Adrenal gland (tissue), 12 donors: ENCODE measurements around the gene DONSON. TPM values are rescaled to one million over a fixed set of nuclear protein-coding genes. Genes with fewer than 3 reads are reported as not detected.

Source experiments
- DNase-seq, 7 donors: peaks; one replicate each; pipeline ENCODE4 v3.0.0-alpha.2; 2019 to 2020
- H3K27ac ChIP-seq, 5 donors: fragments of 200-600 bp; sonication (generic) in 4 of 5; 1 replicate in 3 of 5; 2 replicates in 2 of 5; pipeline versions ENCODE4 v1.5.1 to v1.8.0; 2016 to 2020; ENCODE audit warnings: mild to moderate bottlenecking in 1 of 5
- H3K27me3 ChIP-seq: fragments of 200-600 bp; 2 replicates; pipeline ENCODE4 v1.8.0; 2021
- H3K36me3 ChIP-seq, 2 donors: fragments of 200-600 bp; replicated peaks in 1 of 2; 1 replicate in 1 of 2; 2 replicates in 1 of 2; pipeline versions ENCODE4 v1.5.1 to v1.8.0; 2018 to 2022
- H3K4me1 ChIP-seq, 2 donors: fragments of 200-600 bp; replicated peaks in 1 of 2; 1 replicate in 1 of 2; 2 replicates in 1 of 2; pipeline versions ENCODE4 v1.5.1 to v1.8.0; 2018 to 2021
- H3K4me3 ChIP-seq, 4 donors: fragments of 200-600 bp; sonication (generic) in 3 of 4; one replicate each; pipeline ENCODE4 v1.5.1; 2016 to 2018
- H3K9me3 ChIP-seq, 3 donors: fragments of 200-600 bp; sonication (generic) in 1 of 3; replicated peaks in 1 of 3; 1 replicate in 2 of 3; 2 replicates in 1 of 3; pipeline versions ENCODE4 v1.5.1 to v1.8.0; 2016 to 2021
- POLR2A ChIP-seq, 2 donors: fragments of 450-650 bp; IDR thresholded peaks; one replicate each; pipeline ENCODE4 v1.6.1; 2017; ENCODE audit warnings: antibody characterized with exemption in 2 of 2, mild to moderate bottlenecking in 2 of 2, moderate library complexity in 1 of 2
- WGBS, 4 donors: extraction: QIAGEN DNeasy Blood & Tissue Kit in 2 of 4; methylation state at CpG; one replicate each; pipeline versions ENCODE4 v1.1.5 to v1.1.7; 2013 to 2017; 5-methylcytosine and 5-hydroxymethylcytosine counted together
- intact Hi-C, 2 donors: fragments of 100-400 bp; cut with DNase I; formaldehyde crosslinking; loops; one replicate each; pipeline versions ENCODE4 v1.14.1 to v1.15.0; 2022 to 2023
- polyA plus RNA-seq, 3 donors: library from polyadenylated mRNA; stranded (reverse); fragments of 200-250 nt in 2 of 3; fragments of 350-450 nt in 1 of 3; fragmentation: Illumina TruSeq in 1 of 3; extraction: RNeasy Lipid Tissue Mini Kit (QIAGEN cat#74804) in 1 of 3; gene quantifications; one replicate each; pipeline ENCODE4 v1.2.3, GENCODE V29; 2013 to 2014
- total RNA-seq, 9 donors: library from RNA; depleted of rRNA in 4 of 9; stranded (reverse); fragments of >200 nt in 4 of 9; fragments of 120-200 nt in 1 of 9; fragmentation: NEBNext Ultra II Directional in 1 of 9; extraction: Animal tissue kit (Norgen Biotek cat#: 25700) in 1 of 9; gene quantifications; one replicate each; pipeline versions ENCODE4 v1.1.0 to v1.2.4, GENCODE V29; 2013 to 2023
- TF ChIP-seq, protein P1 (sequence below), 6 experiments: fragments of 450-650 bp in 4 of 6; fragments of 200-600 bp in 2 of 6; sonication (generic) in 1 of 6; IDR thresholded peaks; 1 replicate in 5 of 6; 2 replicates in 1 of 6; pipeline versions ENCODE4 v1.5.1 to v1.8.0; 2016 to 2021; ENCODE audit warnings: antibody characterized with exemption in 6 of 6, mild to moderate bottlenecking in 2 of 6, moderate library complexity in 1 of 6
- donor health status: healthy with polysubstance abuse.
- donor health status: Bipolar disorder and iron deficiency.
- donor health status: DM: yes; HTN: yes; CAD: no.
- donor health status: DM: no; HTN: no; CAD: no.
- donor health status: DM: no; HTN: no; CAD: no.
- donor health status: DM: yes; HTN: yes; CAD: no.

Gene DONSON
- total and polyA plus RNA-seq, 12 donors, result 3.3 to 34.3 (median 5.8) TPM

DNA sequence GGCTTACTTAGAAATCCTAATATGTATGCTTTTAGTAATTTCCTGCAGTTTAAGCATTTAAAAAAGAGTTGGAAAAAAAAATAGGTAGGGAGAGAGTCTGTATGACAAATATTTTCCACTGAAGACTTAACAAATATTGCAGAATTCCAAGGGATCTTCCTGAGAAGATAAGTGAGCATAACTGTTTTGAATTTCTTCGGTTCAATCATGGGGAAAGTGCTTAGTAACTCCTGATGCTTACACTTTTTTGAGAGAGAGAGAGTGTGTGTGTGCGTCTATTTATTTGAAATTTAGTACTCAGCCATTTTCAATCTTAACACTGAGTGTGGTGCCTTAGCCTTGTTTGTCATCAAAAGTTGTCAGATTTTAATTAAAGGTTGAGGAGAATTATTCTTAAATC, 27.1 kb downstream of the DONSON start:
- intact Hi-C loops, result no loop called here
- H3K4me1 ChIP-seq, result peaks cover 0 to 26% of the 10 kb centered on the region in 2 donors
- H3K4me3 ChIP-seq, result no peak overlapping the region
- TF ChIP-seq, protein P1, sequence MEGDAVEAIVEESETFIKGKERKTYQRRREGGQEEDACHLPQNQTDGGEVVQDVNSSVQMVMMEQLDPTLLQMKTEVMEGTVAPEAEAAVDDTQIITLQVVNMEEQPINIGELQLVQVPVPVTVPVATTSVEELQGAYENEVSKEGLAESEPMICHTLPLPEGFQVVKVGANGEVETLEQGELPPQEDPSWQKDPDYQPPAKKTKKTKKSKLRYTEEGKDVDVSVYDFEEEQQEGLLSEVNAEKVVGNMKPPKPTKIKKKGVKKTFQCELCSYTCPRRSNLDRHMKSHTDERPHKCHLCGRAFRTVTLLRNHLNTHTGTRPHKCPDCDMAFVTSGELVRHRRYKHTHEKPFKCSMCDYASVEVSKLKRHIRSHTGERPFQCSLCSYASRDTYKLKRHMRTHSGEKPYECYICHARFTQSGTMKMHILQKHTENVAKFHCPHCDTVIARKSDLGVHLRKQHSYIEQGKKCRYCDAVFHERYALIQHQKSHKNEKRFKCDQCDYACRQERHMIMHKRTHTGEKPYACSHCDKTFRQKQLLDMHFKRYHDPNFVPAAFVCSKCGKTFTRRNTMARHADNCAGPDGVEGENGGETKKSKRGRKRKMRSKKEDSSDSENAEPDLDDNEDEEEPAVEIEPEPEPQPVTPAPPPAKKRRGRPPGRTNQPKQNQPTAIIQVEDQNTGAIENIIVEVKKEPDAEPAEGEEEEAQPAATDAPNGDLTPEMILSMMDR (IDR thresholded peaks at IDR 0.05), result no peak
- TF ChIP-seq POLR2A (IDR thresholded peaks at IDR 0.05), result no peak
- H3K27me3 ChIP-seq, result no peaks in the 10 kb centered on the region
- H3K36me3 ChIP-seq, result peaks cover 0 to 79% of the 10 kb centered on the region in 2 donors
- peak overlapping the region in 1 of 5 donors; percentile 25 for H3K27ac ChIP-seq
- 59 to 84% (median 72%) methylated on average over 2 of the region's 2 CpGs for WGBS, 4 donors
- H3K9me3 ChIP-seq, result no peaks in the 10 kb centered on the region
- no peak for DNase-seq

DNA sequence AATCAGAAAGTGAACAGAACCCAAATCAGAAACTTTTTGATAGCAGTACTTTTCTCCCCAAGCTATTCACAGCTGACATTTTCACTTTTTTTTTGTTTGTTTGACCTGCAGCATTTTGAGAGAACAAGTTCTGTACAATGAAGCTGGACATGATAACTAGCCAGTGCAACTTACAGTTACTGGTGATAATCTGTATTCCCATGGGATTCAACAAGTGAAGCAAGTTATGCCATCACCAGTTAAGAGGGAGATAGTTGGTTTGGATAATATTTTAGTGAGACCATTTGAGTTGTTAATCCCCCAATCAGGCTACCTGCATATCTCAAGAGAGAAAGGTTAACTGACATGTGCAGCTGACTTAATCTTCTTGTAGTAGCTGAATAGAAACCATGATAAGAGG, 27.5 kb downstream of the DONSON start:
- H3K27me3 ChIP-seq, result no peaks in the 10 kb centered on the region
- peaks cover 0 to 28% of the 10 kb centered on the region in 2 donors for H3K4me1 ChIP-seq
- intact Hi-C loops, result no loop called here
- H3K9me3 ChIP-seq, result no peaks in the 10 kb centered on the region
- no peak overlapping the region for H3K4me3 ChIP-seq
- peak overlapping the region in 1 of 5 donors; percentile 25 for H3K27ac ChIP-seq
- no peak for DNase-seq
- no peak for TF ChIP-seq POLR2A (IDR thresholded peaks at IDR 0.05)
- H3K36me3 ChIP-seq, result peaks cover 0 to 83% of the 10 kb centered on the region in 2 donors

DNA sequence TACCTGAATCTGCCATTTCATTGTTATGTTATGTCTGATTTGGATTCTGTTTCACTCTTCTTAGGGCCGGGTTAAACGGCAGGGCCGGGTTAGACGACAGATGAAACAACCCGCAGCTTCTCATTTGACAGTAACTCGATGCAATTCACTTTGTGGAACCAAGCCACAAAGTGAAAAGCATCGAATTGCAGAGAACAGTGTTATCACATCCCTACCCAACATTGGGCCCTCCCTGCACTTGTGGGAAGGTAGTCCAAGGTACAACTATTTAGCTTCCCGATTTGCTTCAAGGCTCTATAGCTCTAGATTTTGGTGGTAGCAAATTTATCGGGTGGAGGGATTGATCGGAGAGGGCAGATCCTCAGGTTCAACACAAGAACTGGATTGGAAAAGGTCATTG, 28.7 kb downstream of the DONSON start:
- Histone ChIP-seq H3K4me3 (no peak overlapping the region), H3K4me1 (peaks cover 0 to 30% of the 10 kb centered on the region in 2 donors), H3K27ac (no peak overlapping the region), H3K36me3 (peaks cover 0 to 86% of the 10 kb centered on the region in 2 donors), H3K9me3 (no peaks in the 10 kb centered on the region), H3K27me3 (no peaks in the 10 kb centered on the region)
- WGBS, 4 donors, result 92 to 94% (median 93%) methylated on average over 10 of the region's 10 CpGs
- intact Hi-C loops, result no loop called here
- no peak for DNase-seq
- TF ChIP-seq, protein P1 (IDR thresholded peaks at IDR 0.05), result no peak
- TF ChIP-seq POLR2A (IDR thresholded peaks at IDR 0.05), result no peak

DNA sequence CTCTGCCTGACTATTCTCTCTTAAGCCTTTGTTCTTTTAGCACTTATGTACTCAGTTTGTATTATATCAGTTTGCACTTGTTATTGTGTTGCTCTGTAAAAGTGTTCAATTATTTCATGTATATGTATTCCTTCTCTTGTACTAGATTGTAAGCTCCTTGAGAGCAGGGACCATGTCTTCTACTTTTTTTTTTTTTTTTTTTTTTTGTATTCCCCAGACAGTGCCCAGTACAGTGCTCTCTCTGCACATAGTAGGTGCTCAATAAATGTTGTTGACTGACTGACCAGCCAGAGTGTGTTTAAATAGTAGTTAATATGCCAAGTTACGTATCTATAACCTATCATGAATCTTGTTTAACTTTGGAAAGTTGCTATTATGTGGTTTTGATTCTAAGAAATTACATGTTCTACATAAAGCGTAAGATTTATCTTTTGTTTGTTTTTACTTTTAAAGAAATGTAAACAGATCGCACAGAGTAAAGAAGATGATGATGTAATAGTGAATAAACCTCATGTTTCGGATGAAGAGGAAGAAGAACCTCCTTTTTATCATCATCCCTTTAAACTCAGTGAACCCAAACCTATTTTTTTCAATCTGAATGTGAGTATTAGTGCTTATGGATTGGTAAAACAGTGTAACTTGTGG, 29.6 kb downstream of the DONSON start:
- H3K27ac ChIP-seq, result no peak overlapping the region
- intact Hi-C loops, result no loop called here
- H3K27me3 ChIP-seq, result no peaks in the 10 kb centered on the region
- TF ChIP-seq POLR2A (IDR thresholded peaks at IDR 0.05), result no peak
- TF ChIP-seq, protein P1 (IDR thresholded peaks at IDR 0.05), result no peak
- peaks cover 0 to 87% of the 10 kb centered on the region in 2 donors for H3K36me3 ChIP-seq
- H3K4me1 ChIP-seq, result peaks cover 0 to 30% of the 10 kb centered on the region in 2 donors
- no peaks in the 10 kb centered on the region for H3K9me3 ChIP-seq
- WGBS, 4 donors, result 83 to 90% (median 89%) methylated on average over 4 of the region's 4 CpGs
- DNase-seq, result no peak
- H3K4me3 ChIP-seq, result no peak overlapping the region

DNA sequence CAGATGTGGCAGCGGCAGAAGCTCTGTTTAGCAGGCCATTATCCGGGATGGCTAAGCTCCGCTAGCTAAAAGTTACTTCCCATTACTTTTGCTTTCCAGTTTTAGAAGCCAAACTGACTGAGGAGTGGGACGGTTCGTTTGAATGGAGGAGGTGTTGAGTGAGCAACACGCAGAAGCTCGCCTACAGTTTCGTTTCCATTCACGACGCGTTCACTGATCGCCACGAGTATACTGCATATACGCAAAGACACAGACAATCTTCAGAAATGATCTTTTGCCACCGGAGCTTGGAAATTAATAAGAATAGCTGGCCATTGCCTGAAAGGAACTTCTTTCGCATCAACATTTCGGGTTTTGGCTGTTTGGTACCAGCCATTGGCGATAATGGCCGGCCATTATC, 31.0 kb downstream of the DONSON start:
- intact Hi-C loops, result no loop called here
- peaks cover 0 to 89% of the 10 kb centered on the region in 2 donors for H3K36me3 ChIP-seq
- TF ChIP-seq, protein P1 (IDR thresholded peaks at IDR 0.05), result no peak
- TF ChIP-seq POLR2A (IDR thresholded peaks at IDR 0.05), result no peak
- no peaks in the 10 kb centered on the region for H3K27me3 ChIP-seq
- peaks cover 0 to 30% of the 10 kb centered on the region in 2 donors for H3K4me1 ChIP-seq
- 96 to 97% (median 97%) methylated on average over 19 of the region's 19 CpGs for WGBS, 4 donors
- DNase-seq, result no peak
- H3K4me3 ChIP-seq, result no peak overlapping the region
- H3K27ac ChIP-seq, result no peak overlapping the region
- H3K9me3 ChIP-seq, result no peaks in the 10 kb centered on the region
